SK-N-SH (cell line): ENCODE data around the gene RAB30.

Source experiments
- EZH2phosphoT487 ChIP-seq: fragments of 200-600 bp; sonication (generic); IDR thresholded peaks from 2 replicates; pipeline ENCODE4 v1.6.1; 2017; ENCODE audit warnings: low read depth, mixed run types, mild to moderate bottlenecking, antibody characterized with exemption, moderate library complexity, borderline replicate concordance
- GABPA ChIP-seq: IDR thresholded peaks from 2 replicates; pipeline ENCODE4 v1.4.0; 2012; ENCODE audit warnings: low read depth, mild to moderate bottlenecking
- IRF3 ChIP-seq: fragments of 150-350 bp; IDR thresholded peaks from 2 replicates; pipeline ENCODE4 v1.6.1; 2016; ENCODE audit warnings: mild to moderate bottlenecking, low read depth, low read length
- MAX ChIP-seq: IDR thresholded peaks from 2 replicates; pipeline ENCODE4 v1.4.0; 2012; ENCODE audit warnings: low read depth
- NRF1 ChIP-seq: IDR thresholded peaks from 2 replicates; pipeline ENCODE4 v1.6.1; 2012; ENCODE audit warnings: low read depth, mild to moderate bottlenecking, low read length
- RAD21 ChIP-seq: IDR thresholded peaks from 2 replicates; pipeline ENCODE4 v1.6.1; 2012; ENCODE audit warnings: mild to moderate bottlenecking, low read length
- RXRA ChIP-seq: IDR thresholded peaks from 2 replicates; pipeline ENCODE4 v1.4.0; 2012; ENCODE audit warnings: low read depth, mild to moderate bottlenecking, borderline replicate concordance
- TAF1 ChIP-seq: IDR thresholded peaks from 2 replicates; pipeline ENCODE4 v1.6.1; 2012; ENCODE audit warnings: low read depth, mild to moderate bottlenecking, low read length, moderate library complexity, borderline replicate concordance
- TEAD4 ChIP-seq: IDR thresholded peaks from 2 replicates; pipeline ENCODE4 v1.4.0; 2012; ENCODE audit warnings: mild to moderate bottlenecking, borderline replicate concordance; ENCODE audit not compliant: insufficient read depth
- USF1 ChIP-seq: IDR thresholded peaks from 2 replicates; pipeline ENCODE4 v1.4.0; 2012; ENCODE audit warnings: low read depth, borderline replicate concordance
- TF ChIP-seq, protein P1 (sequence below): fragments of 200-600 bp; sonication (generic); IDR thresholded peaks from 2 replicates; pipeline ENCODE4 v1.6.1; 2017; ENCODE audit warnings: antibody characterized with exemption, mild to moderate bottlenecking, moderate library complexity
- TF ChIP-seq, protein P2 (sequence below): IDR thresholded peaks from 2 replicates; pipeline ENCODE4 v1.6.1; 2012; ENCODE audit warnings: mild to moderate bottlenecking, low read depth, low read length, moderate library complexity

- no peak for TF ChIP-seq NRF1
- TF ChIP-seq GABPA = no peak
- TF ChIP-seq, protein P1, sequence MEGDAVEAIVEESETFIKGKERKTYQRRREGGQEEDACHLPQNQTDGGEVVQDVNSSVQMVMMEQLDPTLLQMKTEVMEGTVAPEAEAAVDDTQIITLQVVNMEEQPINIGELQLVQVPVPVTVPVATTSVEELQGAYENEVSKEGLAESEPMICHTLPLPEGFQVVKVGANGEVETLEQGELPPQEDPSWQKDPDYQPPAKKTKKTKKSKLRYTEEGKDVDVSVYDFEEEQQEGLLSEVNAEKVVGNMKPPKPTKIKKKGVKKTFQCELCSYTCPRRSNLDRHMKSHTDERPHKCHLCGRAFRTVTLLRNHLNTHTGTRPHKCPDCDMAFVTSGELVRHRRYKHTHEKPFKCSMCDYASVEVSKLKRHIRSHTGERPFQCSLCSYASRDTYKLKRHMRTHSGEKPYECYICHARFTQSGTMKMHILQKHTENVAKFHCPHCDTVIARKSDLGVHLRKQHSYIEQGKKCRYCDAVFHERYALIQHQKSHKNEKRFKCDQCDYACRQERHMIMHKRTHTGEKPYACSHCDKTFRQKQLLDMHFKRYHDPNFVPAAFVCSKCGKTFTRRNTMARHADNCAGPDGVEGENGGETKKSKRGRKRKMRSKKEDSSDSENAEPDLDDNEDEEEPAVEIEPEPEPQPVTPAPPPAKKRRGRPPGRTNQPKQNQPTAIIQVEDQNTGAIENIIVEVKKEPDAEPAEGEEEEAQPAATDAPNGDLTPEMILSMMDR = no peak
- no peak for TF ChIP-seq RAD21
- no peak for TF ChIP-seq IRF3
- no peak for TF ChIP-seq USF1
- TF ChIP-seq TEAD4 = no peak
- TF ChIP-seq MAX = no peak
- TF ChIP-seq TAF1 = no peak
- TF ChIP-seq RXRA = no peak
- TF ChIP-seq, protein P2, sequence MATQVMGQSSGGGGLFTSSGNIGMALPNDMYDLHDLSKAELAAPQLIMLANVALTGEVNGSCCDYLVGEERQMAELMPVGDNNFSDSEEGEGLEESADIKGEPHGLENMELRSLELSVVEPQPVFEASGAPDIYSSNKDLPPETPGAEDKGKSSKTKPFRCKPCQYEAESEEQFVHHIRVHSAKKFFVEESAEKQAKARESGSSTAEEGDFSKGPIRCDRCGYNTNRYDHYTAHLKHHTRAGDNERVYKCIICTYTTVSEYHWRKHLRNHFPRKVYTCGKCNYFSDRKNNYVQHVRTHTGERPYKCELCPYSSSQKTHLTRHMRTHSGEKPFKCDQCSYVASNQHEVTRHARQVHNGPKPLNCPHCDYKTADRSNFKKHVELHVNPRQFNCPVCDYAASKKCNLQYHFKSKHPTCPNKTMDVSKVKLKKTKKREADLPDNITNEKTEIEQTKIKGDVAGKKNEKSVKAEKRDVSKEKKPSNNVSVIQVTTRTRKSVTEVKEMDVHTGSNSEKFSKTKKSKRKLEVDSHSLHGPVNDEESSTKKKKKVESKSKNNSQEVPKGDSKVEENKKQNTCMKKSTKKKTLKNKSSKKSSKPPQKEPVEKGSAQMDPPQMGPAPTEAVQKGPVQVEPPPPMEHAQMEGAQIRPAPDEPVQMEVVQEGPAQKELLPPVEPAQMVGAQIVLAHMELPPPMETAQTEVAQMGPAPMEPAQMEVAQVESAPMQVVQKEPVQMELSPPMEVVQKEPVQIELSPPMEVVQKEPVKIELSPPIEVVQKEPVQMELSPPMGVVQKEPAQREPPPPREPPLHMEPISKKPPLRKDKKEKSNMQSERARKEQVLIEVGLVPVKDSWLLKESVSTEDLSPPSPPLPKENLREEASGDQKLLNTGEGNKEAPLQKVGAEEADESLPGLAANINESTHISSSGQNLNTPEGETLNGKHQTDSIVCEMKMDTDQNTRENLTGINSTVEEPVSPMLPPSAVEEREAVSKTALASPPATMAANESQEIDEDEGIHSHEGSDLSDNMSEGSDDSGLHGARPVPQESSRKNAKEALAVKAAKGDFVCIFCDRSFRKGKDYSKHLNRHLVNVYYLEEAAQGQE = no peak
- no peak for TF ChIP-seq EZH2phosphoT487
Observed at GRCh38 chr11:82976786-82977185, 94.9 kb downstream of the RAB30 start.
